Fibroblast of the aortic adventitia (primary cell): ENCODE measurements around the gene MAN2B2. TPM values are rescaled to one million over a fixed set of nuclear protein-coding genes. Genes with fewer than 3 reads are reported as not detected.

Experiments
- DNase-seq: peaks from one replicate; pipeline ENCODE4 v3.0.0-alpha.2; 2010; ENCODE audit warnings: low read depth
- H3K4me3 ChIP-seq: 2 replicates; pipeline ENCODE4 v1.5.1; 2011; ENCODE audit warnings: low read depth, mild to moderate bottlenecking, control low read depth, low read length, moderate library complexity
- CTCF ChIP-seq: IDR thresholded peaks from 2 replicates; pipeline ENCODE4 v1.5.1; 2011; ENCODE audit warnings: mild to moderate bottlenecking, low read length, control low read depth, inconsistent platforms; ENCODE audit not compliant: insufficient read depth
- total RNA-seq: library from RNA; depleted of rRNA; stranded (reverse); fragments of >200 nt; gene quantifications from 2 replicates; pipeline ENCODE4 v1.2.3, GENCODE V29; 2012; ENCODE audit warnings: low replicate concordance

Gene MAN2B2
- total RNA-seq, 1 donor: 25.9 TPM

- H3K4me3 ChIP-seq: no peak overlapping the region
- TF ChIP-seq CTCF: no peak
- DNase-seq: no peak
These were observed 30.1 kb downstream of the MAN2B2 start for GRCh38 chr4:6605114-6605513.

GRCh38 chr4:6605605-6606004, 30.6 kb downstream of the MAN2B2 start:
- DNase-seq: no peak
- TF ChIP-seq CTCF: no peak
- no peak overlapping the region for H3K4me3 ChIP-seq

- no peak overlapping the region for H3K4me3 ChIP-seq
- TF ChIP-seq CTCF: no peak
- no peak for DNase-seq
These were observed 31.7 kb downstream of the MAN2B2 start for GRCh38 chr4:6606465-6607235.

- no peak overlapping the region for H3K4me3 ChIP-seq
- DNase-seq: no peak
- no peak for TF ChIP-seq CTCF
These were observed 32.5 kb downstream of the MAN2B2 start for GRCh38 chr4:6607368-6608055.

GRCh38 chr4:6608758-6609414, 33.9 kb downstream of the MAN2B2 start:
- no peak for DNase-seq
- no peak for TF ChIP-seq CTCF
- H3K4me3 ChIP-seq: no peak overlapping the region

GRCh38 chr4:6609415-6610079, 34.6 kb downstream of the MAN2B2 start:
- no peak for DNase-seq
- no peak overlapping the region for H3K4me3 ChIP-seq
- no peak for TF ChIP-seq CTCF
